ENCODE data around the gene NAA60.
"Not testable (repeated sequence)": the region's sequence is repeated elsewhere in the genome, so short reads cannot be mapped to it uniquely, and the experiment has no call there.

The NAA60 gene

DNA sequence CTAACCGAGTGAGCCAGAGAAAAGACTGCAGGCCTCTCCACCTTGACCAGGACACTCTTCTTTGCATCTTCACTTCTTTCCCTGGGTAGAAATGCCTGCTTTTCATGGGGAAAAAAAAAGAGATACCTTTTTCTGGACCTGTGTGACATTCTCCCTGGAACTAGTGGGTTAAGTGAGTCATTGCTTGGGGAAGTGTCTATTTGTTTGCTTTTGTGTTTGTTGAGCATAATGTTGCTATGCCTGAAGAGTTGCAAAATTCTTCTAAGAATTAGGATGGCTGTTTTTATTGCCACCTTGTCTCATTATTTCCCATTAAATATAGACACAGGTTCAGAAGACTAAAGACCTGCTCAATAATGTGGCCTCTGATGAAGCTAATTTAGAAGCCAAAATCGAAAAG, 76.1 kb downstream of the NAA60 start:
- Histone ChIP-seq H3K27me3 (no peaks in the 10 kb centered on the region), H3K4me1 (no peaks in the 10 kb centered on the region), H3K4me3 (no peak overlapping the region), H3K4me2 (no peak overlapping the region), H4K20me1 (no peaks in the 10 kb centered on the region), H3K27ac (no peak overlapping the region), H3K9me3 (no peaks in the 10 kb centered on the region), H3K36me3 (peaks cover 85% of the 10 kb centered on the region), H3K9ac (no peak overlapping the region)
- no peak for TF ChIP-seq Cebpa-rat (IDR thresholded peaks at IDR 0.05)

DNA sequence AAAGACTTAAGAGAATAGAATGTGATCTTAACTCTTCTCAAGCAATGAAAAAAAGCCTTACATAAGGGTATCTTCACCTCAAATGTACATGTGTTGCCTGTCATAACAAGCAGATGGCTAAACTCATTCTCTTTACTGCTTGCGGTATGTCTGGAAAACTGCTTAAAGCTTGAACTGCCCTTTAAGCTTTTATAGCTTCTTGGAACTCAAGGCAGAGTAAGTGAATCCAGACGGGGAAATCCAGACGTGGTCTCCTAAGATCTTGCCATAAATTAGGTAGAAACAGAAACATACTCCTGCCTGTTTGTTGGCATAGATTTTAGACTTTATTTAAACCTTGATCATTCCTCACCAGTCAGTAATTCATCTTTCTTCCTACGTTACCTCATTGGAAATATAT, 76.9 kb downstream of the NAA60 start:
- H3K27ac ChIP-seq = no peak overlapping the region
- TF ChIP-seq Cebpa-rat (IDR thresholded peaks at IDR 0.05) = no peak
- peaks cover 85% of the 10 kb centered on the region for H3K36me3 ChIP-seq

GRCh38 chr16:3520841-3521240, 77.4 kb downstream of the NAA60 start:
- Histone ChIP-seq H3K27ac (no peak overlapping the region), H3K27me3 (no peaks in the 10 kb centered on the region), H4K20me1 (no peaks in the 10 kb centered on the region), H3K4me1 (peaks cover under 1% of the 10 kb centered on the region; the same call in 1 of the 2 replicates), H3K36me3 (peaks cover 85% of the 10 kb centered on the region), H3K4me2 (no peak overlapping the region), H3K9ac (no peak overlapping the region), H3K4me3 (no peak overlapping the region), H3K9me3 (no peaks in the 10 kb centered on the region)
- TF ChIP-seq Cebpa-rat (IDR thresholded peaks at IDR 0.05) = no peak

More for the DNA sequence above, 76.9 kb downstream of the NAA60 start:
- H3K9ac ChIP-seq = no peak overlapping the region
- H3K4me3 ChIP-seq = no peak overlapping the region
- no peak overlapping the region for H3K4me2 ChIP-seq
- no peaks in the 10 kb centered on the region for H3K4me1 ChIP-seq
- H4K20me1 ChIP-seq = no peaks in the 10 kb centered on the region
- no peaks in the 10 kb centered on the region for H3K9me3 ChIP-seq
- H3K27me3 ChIP-seq = no peaks in the 10 kb centered on the region

GRCh38 chr16:3523281-3523680, 79.8 kb downstream of the NAA60 start:
- no peak overlapping the region for H3K9ac ChIP-seq
- peaks cover 73% of the 10 kb centered on the region for H3K36me3 ChIP-seq
- no peaks in the 10 kb centered on the region for H4K20me1 ChIP-seq
- H3K27me3 ChIP-seq = no peaks in the 10 kb centered on the region
- H3K9me3 ChIP-seq = no peaks in the 10 kb centered on the region
- H3K4me1 ChIP-seq = peaks cover 9% of the 10 kb centered on the region
- TF ChIP-seq Cebpa-rat (IDR thresholded peaks at IDR 0.05) = no peak
- no peak overlapping the region for H3K4me3 ChIP-seq
- no peak overlapping the region for H3K4me2 ChIP-seq
- H3K27ac ChIP-seq = no peak overlapping the region

DNA sequence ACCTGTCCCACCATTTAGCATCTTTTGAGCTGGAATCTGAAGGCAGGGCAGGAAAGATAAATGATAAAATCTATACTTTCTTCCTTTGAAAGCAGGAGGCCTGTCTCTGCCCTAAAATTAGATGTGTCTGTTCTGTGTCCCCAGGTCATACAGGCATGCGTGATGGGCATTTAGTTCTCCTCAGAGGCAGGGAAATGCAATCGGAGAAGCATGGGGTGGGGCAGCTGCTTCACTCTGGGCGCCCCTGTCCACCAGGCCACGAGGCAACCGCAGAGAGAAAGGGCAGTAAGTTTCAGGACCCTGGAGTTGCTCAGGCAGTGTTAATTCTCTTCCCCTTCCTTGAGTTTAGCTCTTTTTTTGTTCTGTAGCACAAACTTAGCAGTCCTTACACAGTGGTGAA, 82.5 kb downstream of the NAA60 start:
- Histone ChIP-seq H3K9me3 (no peaks in the 10 kb centered on the region), H3K4me2 (peak overlapping the region; percentile 24; the same call in 1 of the 2 replicates), H3K9ac (peak overlapping the region; percentile 48; the same call in 1 of the 2 replicates), H4K20me1 (no peaks in the 10 kb centered on the region), H3K27ac (0 out of 2 replicates have a peak overlapping the region, but pooled peaks have one; percentile 13), H3K4me1 (peaks cover 9% of the 10 kb centered on the region), H3K4me3 (no peak overlapping the region), H3K27me3 (no peaks in the 10 kb centered on the region), H3K36me3 (peaks cover 64% of the 10 kb centered on the region)
- no peak for TF ChIP-seq Cebpa-rat (IDR thresholded peaks at IDR 0.05)

DNA sequence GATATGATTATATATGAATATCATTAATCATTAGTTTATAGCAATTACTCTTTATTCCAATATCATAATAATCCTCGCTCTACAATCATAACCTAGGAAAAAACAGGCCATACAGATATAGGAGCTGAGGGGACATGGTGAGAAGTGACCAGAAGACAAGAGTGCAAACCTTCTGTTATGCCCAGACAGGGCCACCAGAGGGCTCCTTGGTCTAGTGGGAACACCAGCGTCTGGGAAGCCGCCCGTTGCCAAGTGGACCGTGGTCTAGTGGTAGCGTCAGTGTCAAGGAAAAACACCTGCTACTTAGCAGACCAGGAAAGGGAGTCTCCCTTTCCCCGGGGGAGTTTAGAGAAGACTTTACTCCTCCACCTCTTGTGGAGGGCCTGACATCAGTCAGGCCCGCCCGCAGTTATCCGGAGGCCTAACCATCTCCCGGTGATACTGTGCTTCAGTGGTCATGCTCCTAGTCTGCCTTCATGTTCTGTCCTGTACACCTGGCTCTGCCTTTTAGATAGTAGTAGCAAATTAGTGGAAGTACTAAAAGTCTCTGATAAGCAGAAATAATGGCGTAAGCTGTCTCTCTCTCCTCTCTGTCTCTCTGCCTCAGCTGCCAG, 83.8 kb downstream of the NAA60 start:
- H3K9me3 ChIP-seq, H3K27ac ChIP-seq, H3K27me3 ChIP-seq, H4K20me1 ChIP-seq, H3K4me1 ChIP-seq, H3K4me3 ChIP-seq, H3K9ac ChIP-seq: not testable (repeated sequence)
- peaks cover 72% of the 10 kb centered on the region for H3K36me3 ChIP-seq
- H3K4me2 ChIP-seq = 0 out of 2 replicates have a peak overlapping the region, but pooled peaks have one; percentile 34

DNA sequence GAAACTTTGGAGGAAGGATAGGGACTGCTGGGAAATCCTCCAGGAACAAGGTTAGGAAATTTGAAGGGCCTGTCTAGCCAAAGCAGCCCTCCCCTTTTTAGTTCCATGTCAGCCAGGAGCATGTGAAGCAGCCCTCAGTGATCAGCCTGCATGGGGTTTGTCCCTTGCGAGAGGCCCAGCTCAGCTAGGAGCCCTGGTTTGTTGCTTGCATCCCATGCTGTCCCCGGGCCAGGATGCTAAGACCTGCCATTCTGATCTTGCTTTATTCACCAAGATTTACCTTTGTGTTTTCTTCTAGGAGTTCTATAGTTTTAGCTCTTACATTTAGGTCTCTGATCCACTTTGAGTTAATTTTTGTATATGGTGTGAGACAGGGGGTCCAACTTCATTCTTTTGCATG, 84.9 kb downstream of the NAA60 start:
- H3K36me3 ChIP-seq = peaks cover 74% of the 10 kb centered on the region
- no peak for TF ChIP-seq Cebpa-rat (IDR thresholded peaks at IDR 0.05)
- no peaks in the 10 kb centered on the region for H3K9me3 ChIP-seq

DNA sequence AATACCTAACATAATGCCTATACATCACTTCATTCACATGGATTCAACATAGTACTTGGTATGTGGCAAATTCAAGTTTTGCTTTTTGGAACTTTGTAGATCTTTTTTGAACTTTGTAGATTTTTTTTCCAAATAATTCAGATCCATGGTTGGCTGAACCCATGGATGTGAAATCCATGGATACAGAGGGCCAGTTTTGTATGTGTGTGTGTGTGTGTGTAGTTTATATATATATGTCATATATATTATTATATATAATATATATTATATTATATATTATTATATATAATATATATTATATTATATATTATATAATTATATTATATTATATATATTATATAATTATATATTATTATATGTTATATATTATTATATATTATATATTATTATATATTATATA, 85.7 kb downstream of the NAA60 start:
- Histone ChIP-seq H3K27ac (no peak overlapping the region), H3K4me1 (peaks cover 9% of the 10 kb centered on the region), H3K9ac (no peak overlapping the region), H3K4me2 (no peak overlapping the region), H4K20me1 (no peaks in the 10 kb centered on the region), H3K36me3 (peaks cover 74% of the 10 kb centered on the region), H3K4me3 (no peak overlapping the region), H3K27me3 (no peaks in the 10 kb centered on the region), H3K9me3 (no peaks in the 10 kb centered on the region)
- TF ChIP-seq Cebpa-rat (IDR thresholded peaks at IDR 0.05) = no peak

More for the DNA sequence above, 84.9 kb downstream of the NAA60 start:
- Histone ChIP-seq H3K27ac (no peak overlapping the region), H3K27me3 (no peaks in the 10 kb centered on the region), H3K4me2 (no peak overlapping the region), H3K4me3 (no peak overlapping the region), H3K9ac (no peak overlapping the region), H4K20me1 (no peaks in the 10 kb centered on the region), H3K4me1 (peaks cover 9% of the 10 kb centered on the region)

GRCh38 chr16:3530371-3530914, 87.0 kb downstream of the NAA60 start:
- Histone ChIP-seq H3K27me3 (no peaks in the 10 kb centered on the region), H3K4me2 (no peak overlapping the region), H4K20me1 (no peaks in the 10 kb centered on the region), H3K4me3 (no peak overlapping the region), H3K36me3 (peaks cover 75% of the 10 kb centered on the region), H3K27ac (no peak overlapping the region), H3K9me3 (no peaks in the 10 kb centered on the region), H3K9ac (no peak overlapping the region), H3K4me1 (peaks cover 9% of the 10 kb centered on the region)
- TF ChIP-seq Cebpa-rat (IDR thresholded peaks at IDR 0.05) = no peak

GRCh38 chr16:3532741-3533140, 89.3 kb downstream of the NAA60 start:
- Histone ChIP-seq H3K9me3 (no peaks in the 10 kb centered on the region), H3K36me3 (peaks cover 85% of the 10 kb centered on the region), H3K4me1 (no peaks in the 10 kb centered on the region), H4K20me1 (no peaks in the 10 kb centered on the region), H3K4me2 (no peak overlapping the region), H3K27ac (no peak overlapping the region), H3K4me3 (no peak overlapping the region), H3K27me3 (no peaks in the 10 kb centered on the region), H3K9ac (no peak overlapping the region)
- TF ChIP-seq Cebpa-rat (IDR thresholded peaks at IDR 0.05) = no peak

Measured in BLaER1 (cell line).